Adipocyte (in vitro differentiated cells): ENCODE data around the gene CDK5RAP2.

ENCODE experiments used
- DNase-seq: peaks from one replicate; pipeline ENCODE4 v3.0.0-alpha.2; 2015; ENCODE audit warnings: low read depth
- H3K27me3 ChIP-seq: replicated peaks from 2 replicates; pipeline ENCODE4 v1.7.0; 2013; ENCODE audit warnings: mild to moderate bottlenecking, low read length, moderate library complexity; ENCODE audit not compliant: control insufficient read depth, insufficient read depth
- H3K36me3 ChIP-seq: 2 replicates; pipeline ENCODE4 v1.7.0; 2013; ENCODE audit warnings: low read length, mild to moderate bottlenecking, moderate library complexity; ENCODE audit not compliant: control insufficient read depth, insufficient read depth, severe bottlenecking
- H3K4me1 ChIP-seq: 2 replicates; pipeline ENCODE4 v1.7.0; 2013; ENCODE audit warnings: mild to moderate bottlenecking, low read length, moderate library complexity; ENCODE audit not compliant: control insufficient read depth, insufficient read depth
- H3K4me3 ChIP-seq: 2 replicates; pipeline ENCODE4 v1.7.0; 2013; ENCODE audit warnings: mild to moderate bottlenecking, low read length, moderate library complexity
- H3K9ac ChIP-seq: 2 replicates; pipeline ENCODE4 v1.7.0; 2013; ENCODE audit warnings: mild to moderate bottlenecking, low read length, moderate library complexity
- H3K9me3 ChIP-seq: 2 replicates; pipeline ENCODE4 v1.7.0; 2013; ENCODE audit warnings: mild to moderate bottlenecking, low read length, moderate library complexity; ENCODE audit not compliant: control insufficient read depth

The CDK5RAP2 gene

DNA sequence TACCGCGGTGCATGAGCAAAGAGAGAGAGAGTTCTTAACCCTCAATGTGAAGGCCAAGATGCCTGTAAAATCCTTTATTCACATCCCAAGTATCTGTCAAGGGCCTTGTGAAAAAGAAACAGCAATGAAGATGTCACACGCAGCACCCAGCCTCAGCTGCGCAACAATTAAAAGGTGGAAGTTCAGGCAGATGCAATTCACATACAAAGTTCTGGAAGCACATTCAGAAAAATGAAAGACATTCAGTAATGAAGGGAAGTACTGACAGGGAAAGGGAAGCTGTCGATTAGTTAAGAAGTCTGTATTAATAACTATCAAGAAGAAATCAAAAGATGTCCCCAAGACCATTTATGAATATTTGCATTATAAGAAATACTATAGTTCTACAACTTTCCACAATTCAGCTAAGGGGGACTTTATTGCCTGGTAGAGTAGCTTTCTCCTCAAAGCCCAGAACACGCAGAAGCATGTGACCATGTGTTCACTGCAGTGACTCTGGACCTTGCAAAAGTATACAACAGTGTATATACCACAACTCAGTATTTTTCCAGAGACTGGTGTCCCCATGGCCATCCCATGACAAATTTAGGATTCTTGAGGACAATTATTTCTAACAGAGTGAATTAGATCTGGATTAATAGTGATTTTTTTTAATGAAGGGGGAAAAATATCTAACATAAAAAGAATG, 137.5 kb downstream of the CDK5RAP2 start:
- H3K4me1 ChIP-seq: peaks cover 59% of the 10 kb centered on the region
- peak overlapping the region; percentile 35 for H3K4me3 ChIP-seq
- H3K9me3 ChIP-seq: no peaks in the 10 kb centered on the region
- H3K27me3 ChIP-seq: no peaks in the 10 kb centered on the region
- H3K36me3 ChIP-seq: peaks cover 10% of the 10 kb centered on the region
- DNase-seq: no peak
- H3K9ac ChIP-seq: peak overlapping the region; percentile 46

DNA sequence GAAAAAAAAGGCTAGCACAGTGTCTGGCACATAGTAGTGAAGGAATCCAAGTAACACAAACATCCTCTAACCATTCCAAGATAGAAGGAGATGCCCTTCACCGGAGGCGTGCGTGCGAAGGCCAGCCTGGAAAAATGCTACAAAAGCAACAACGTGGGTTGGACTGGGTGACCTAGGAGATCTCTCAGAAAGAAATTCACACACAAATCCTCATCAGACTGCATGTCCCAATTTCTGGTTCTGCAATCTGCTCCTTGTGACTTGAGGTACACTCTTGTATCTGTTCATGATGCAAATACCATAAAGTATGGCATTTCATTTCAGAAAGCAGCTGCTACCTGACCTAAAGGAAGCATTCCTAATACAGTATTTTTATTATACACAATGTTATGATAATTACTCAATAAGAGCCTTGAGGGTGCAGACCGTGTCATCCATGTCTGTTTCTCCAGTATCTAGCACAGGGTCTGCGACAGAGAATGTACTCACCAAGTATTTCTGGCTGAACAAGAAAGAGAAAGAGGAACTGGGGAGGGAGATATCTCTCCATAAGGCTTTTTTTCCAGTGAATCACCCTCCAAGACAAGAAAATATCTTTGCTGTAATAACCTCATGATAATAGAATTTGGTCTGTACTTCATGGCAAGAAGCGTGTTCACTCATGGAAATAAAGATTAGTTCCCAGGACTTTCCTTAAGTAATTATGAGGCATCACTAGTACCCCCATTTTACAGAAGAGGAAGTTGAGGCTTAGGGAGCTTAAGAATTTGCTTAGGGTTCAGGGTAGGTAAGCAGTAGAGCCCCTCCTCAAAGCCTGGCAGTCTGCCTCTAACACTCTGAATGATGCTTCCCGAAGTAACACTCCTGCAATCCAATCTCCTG, 138.3 kb downstream of the CDK5RAP2 start:
- Histone ChIP-seq H3K4me3 (peak overlapping the region; percentile 35), H3K4me1 (peaks cover 64% of the 10 kb centered on the region), H3K9ac (peak overlapping the region; percentile 46), H3K9me3 (no peaks in the 10 kb centered on the region), H3K27me3 (no peaks in the 10 kb centered on the region), H3K36me3 (peaks cover 5% of the 10 kb centered on the region)
- DNase-seq: peak; percentile 72

DNA sequence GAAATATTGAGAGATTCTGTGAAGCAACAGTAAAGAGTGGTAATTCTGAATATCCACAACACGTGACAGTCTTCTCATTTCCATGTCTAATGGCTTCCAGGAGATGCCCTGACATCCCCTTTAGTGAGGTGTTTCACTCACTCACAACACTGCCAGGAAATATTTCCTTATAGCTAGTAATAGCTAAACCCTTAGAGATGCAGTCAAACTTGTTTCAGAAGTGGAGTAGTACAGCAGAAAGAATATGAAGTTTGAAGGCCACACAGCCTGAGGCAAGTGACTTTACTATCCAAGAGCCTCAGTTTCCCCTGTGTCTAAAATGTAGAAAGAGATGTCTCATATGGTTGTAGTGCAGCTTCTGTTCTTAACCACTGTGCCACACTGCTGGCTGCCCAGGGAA, 139.2 kb downstream of the CDK5RAP2 start:
- Histone ChIP-seq H3K4me1 (peaks cover 67% of the 10 kb centered on the region), H3K9me3 (no peaks in the 10 kb centered on the region), H3K9ac (no peak overlapping the region), H3K27me3 (no peaks in the 10 kb centered on the region), H3K36me3 (peaks cover 5% of the 10 kb centered on the region), H3K4me3 (no peak overlapping the region)
- DNase-seq: no peak

DNA sequence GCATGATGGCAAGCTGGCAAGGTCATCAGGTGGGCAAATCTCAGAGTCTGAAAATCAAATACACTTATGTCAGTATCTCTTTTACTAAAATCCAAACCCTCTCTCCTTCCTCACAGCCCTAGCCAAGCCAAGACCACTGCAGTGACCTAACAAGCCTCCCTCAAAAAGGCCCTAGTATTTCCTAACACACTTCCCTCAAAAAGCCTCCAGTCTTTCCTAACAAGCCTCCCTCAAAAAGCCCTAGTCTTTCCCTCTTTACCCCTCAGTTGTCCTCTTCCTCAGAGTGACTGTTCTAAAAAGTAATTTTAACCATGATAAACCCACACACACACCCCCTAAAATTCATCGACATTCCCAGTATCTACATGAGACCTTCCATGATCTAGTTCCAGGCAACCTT, 140.0 kb downstream of the CDK5RAP2 start:
- Histone ChIP-seq H3K27me3 (no peaks in the 10 kb centered on the region), H3K4me3 (no peak overlapping the region), H3K36me3 (peaks cover 5% of the 10 kb centered on the region), H3K4me1 (peaks cover 75% of the 10 kb centered on the region), H3K9me3 (no peaks in the 10 kb centered on the region), H3K9ac (no peak overlapping the region)
- DNase-seq: no peak

DNA sequence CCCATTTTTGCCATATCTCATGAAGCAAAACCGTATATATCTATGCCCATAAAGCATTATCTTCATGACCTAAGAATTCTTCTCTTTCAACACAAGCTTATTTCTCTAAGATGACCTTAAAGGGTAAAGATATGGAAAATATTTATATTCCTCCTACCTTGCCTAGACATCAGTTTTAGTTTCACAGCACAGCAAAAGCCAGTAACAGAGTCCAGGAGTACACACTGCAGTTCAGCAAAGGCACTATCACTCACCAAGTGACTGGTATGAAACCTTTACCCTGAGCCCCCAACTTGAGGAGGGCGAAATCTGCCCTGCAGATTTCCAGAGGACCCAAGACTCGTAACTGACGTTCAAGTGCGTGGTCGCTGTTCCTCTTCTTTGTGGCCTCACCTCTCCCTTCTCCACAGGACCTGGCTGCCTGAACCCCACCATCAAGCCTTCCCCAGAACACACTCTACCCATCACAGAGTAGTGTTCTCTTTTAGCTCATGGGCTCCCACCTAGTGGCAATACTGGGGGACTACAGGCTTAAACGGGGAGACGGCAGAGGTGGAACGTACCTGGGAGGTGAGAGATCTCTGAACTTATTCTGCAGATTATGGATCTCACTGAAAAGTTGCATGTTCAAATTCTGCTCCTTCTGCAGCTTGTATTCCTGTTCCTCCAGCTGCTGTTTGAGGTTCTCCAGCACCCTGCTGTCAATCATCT, 141.0 kb downstream of the CDK5RAP2 start:
- peak; percentile 18 for DNase-seq
- Histone ChIP-seq H3K9me3 (no peaks in the 10 kb centered on the region), H3K4me1 (peaks cover 80% of the 10 kb centered on the region), H3K9ac (no peak overlapping the region), H3K36me3 (peaks cover 5% of the 10 kb centered on the region), H3K4me3 (no peak overlapping the region), H3K27me3 (no peaks in the 10 kb centered on the region)

DNA sequence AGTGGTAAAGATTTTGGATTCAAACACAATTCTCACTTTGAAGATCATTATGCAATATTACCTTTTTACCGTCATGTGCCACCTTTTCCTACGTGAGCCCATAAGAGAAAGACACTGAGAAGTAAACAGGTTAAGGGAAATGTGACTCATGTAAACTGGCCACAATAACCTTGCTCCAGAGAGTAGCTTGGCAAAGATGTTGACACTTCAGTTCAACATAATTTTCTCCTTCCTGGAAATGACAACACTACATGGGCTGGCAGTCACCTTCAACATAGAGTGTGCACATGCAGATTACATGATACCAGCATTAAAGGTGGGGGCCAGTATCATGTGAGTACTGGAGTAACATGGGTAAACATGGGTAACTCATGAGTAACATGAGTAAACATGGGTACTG, 141.9 kb downstream of the CDK5RAP2 start:
- Histone ChIP-seq H3K4me3 (no peak overlapping the region), H3K9ac (no peak overlapping the region), H3K36me3 (peaks cover 5% of the 10 kb centered on the region), H3K4me1 (peaks cover 71% of the 10 kb centered on the region), H3K9me3 (no peaks in the 10 kb centered on the region), H3K27me3 (no peaks in the 10 kb centered on the region)
- DNase-seq: no peak

DNA sequence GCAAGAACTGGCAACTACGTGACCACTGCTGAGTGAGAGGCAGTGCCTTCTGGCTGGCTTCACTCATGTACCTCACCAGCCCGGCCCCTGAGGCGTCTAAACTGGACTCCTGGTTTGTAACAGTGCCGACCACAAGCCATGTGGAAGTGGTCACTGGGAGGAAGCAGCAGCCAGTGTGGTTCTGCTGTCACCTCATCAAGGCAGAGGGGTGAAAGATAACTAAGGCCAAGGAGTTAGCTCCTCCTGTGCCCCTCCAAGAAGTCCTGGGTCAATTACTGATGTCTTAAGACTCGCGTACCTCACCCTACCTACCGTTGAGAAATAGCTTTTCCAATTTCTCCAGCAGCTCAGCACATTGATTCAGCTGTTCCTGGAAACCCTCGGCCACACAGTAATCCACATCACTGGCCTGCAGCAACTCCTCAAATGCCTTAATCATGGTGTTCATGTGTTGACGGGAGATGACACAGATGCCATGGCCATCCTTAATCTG, 142.9 kb downstream of the CDK5RAP2 start:
- H3K9me3 ChIP-seq: no peaks in the 10 kb centered on the region
- H3K4me3 ChIP-seq: no peak overlapping the region
- H3K4me1 ChIP-seq: peaks cover 60% of the 10 kb centered on the region
- H3K27me3 ChIP-seq: no peaks in the 10 kb centered on the region
- DNase-seq: no peak
- H3K9ac ChIP-seq: no peak overlapping the region
- peaks cover 5% of the 10 kb centered on the region for H3K36me3 ChIP-seq

DNA sequence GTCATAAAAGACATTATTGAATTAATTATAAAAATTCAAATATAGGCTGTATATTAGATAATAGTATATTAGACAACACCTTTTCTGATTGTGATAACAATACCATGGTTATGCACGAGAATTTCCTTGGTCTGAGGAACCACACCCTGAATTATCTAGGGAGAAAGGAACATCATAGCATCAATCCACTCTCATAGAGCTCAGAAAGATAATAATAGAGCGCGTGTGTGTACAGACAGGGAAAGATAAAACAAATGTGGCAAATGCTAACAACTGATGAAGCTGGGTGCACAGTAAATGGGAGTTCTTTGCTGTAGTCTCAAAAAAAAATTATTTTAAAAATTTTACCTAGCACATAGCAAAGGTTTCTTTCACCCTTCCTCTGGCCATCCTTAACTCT, 143.5 kb downstream of the CDK5RAP2 start:
- Histone ChIP-seq H3K4me1 (peaks cover 55% of the 10 kb centered on the region), H3K4me3 (no peak overlapping the region), H3K36me3 (peaks cover 5% of the 10 kb centered on the region), H3K9me3 (no peaks in the 10 kb centered on the region), H3K9ac (no peak overlapping the region), H3K27me3 (no peaks in the 10 kb centered on the region)
- no peak for DNase-seq

DNA sequence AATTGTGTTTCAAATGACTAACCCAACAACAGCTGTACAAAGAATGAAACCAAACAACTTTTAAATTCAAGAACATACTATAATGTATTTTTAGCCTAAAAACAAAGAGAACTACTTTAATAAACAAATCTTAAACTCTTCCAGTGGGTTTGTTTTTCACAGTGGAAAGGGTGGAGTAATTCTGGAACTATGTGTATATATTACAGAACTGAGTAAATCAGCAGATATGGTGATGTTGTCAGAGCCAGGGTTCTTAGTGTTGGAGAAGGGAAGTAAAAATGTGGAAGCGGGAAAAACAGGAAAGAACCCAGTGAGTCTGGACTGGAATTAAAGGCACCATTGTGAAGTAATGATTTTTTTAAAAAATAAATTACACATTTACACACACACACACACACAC, 144.9 kb downstream of the CDK5RAP2 start:
- Histone ChIP-seq H3K36me3 (peaks cover 5% of the 10 kb centered on the region), H3K27me3 (no peaks in the 10 kb centered on the region), H3K9me3 (no peaks in the 10 kb centered on the region), H3K4me1 (peaks cover 41% of the 10 kb centered on the region), H3K9ac (peak overlapping the region; percentile 50), H3K4me3 (peak overlapping the region; percentile 14)
- peak; percentile 65 for DNase-seq

DNA sequence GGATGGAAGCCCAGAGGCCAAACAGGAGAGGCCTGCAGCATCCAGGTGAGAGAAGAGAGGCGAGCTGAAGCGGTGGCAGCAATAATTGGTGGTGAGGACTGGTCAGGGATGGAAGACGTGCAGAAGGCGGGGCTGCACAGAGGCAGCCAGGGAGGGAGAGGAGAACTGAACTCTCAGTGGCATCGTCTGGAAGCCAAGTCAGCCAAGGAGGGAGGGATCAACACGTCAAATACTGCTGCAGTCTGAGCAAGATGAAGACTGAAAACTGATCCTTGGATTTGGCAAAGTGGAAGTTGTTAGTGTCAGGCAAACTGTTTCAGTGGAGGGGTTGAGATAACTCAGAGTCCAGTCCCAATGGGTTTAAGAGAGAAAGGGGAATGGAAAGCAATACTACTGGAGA, 145.4 kb downstream of the CDK5RAP2 start:
- H3K9me3 ChIP-seq: no peaks in the 10 kb centered on the region
- H3K4me1 ChIP-seq: peaks cover 36% of the 10 kb centered on the region
- peak overlapping the region; percentile 14 for H3K4me3 ChIP-seq
- DNase-seq: peak; percentile 88
- peaks cover 5% of the 10 kb centered on the region for H3K36me3 ChIP-seq
- peak overlapping the region; percentile 50 for H3K9ac ChIP-seq
- H3K27me3 ChIP-seq: no peaks in the 10 kb centered on the region

DNA sequence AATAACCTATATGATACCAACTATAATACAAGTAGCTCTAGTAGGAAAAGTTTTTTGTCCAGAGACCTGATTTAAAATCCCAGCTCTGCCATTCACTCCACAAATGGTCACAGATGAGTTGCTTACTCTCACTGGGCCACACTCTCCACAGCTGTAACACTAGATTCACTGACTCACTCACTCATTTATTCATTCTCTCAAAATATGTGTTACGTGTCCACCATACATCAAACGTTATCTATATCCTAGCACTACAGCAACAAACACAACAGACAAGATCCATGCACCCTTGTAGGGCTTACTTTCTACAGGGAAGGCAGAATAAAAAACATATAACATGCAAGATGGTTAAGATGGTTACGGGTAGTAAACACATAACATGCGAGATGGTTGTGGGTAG, 146.3 kb downstream of the CDK5RAP2 start:
- H3K9me3 ChIP-seq: no peaks in the 10 kb centered on the region
- H3K9ac ChIP-seq: no peak overlapping the region
- DNase-seq: no peak
- H3K4me1 ChIP-seq: peaks cover 34% of the 10 kb centered on the region
- H3K36me3 ChIP-seq: no peaks in the 10 kb centered on the region
- no peak overlapping the region for H3K4me3 ChIP-seq
- no peaks in the 10 kb centered on the region for H3K27me3 ChIP-seq
